ENCODE results near the gene ZMPSTE24. TPM values are rescaled to one million over a fixed set of nuclear protein-coding genes. Genes with fewer than 3 reads are reported as not detected.

ZMPSTE24 gene
- total RNA-seq, 1 donor from 2014 or later: 18.6 TPM

GRCh38 chr1:40224040-40224439 is 34.0 kb upstream of the ZMPSTE24 start:
- Mint-ChIP-seq H3K4me1 (no peaks in the 10 kb centered on the region), H3K4me3 (no peak overlapping the region), H3K9me3 (no peaks in the 10 kb centered on the region), H3K27ac (no peak overlapping the region), H3K27me3 (no peaks in the 10 kb centered on the region), H3K36me3 (ENCODE audit: low read depth) (peaks cover 37% of the 10 kb centered on the region)
- intact Hi-C loops (cut with micrococcal nuclease): no loop called here
- ChIA-PET CTCF (interaction anchor here (0.6 kb wide), 1 partner anchor 35 kb away, joined by 4 read pairs; no protein-coding TSS in a partner anchor), POLR2A (no interaction called here)
- TF ChIP-seq, protein P1, sequence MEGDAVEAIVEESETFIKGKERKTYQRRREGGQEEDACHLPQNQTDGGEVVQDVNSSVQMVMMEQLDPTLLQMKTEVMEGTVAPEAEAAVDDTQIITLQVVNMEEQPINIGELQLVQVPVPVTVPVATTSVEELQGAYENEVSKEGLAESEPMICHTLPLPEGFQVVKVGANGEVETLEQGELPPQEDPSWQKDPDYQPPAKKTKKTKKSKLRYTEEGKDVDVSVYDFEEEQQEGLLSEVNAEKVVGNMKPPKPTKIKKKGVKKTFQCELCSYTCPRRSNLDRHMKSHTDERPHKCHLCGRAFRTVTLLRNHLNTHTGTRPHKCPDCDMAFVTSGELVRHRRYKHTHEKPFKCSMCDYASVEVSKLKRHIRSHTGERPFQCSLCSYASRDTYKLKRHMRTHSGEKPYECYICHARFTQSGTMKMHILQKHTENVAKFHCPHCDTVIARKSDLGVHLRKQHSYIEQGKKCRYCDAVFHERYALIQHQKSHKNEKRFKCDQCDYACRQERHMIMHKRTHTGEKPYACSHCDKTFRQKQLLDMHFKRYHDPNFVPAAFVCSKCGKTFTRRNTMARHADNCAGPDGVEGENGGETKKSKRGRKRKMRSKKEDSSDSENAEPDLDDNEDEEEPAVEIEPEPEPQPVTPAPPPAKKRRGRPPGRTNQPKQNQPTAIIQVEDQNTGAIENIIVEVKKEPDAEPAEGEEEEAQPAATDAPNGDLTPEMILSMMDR (IDR thresholded peaks at IDR 0.05): no peak
- DNase-seq (no peak), ATAC-seq (ENCODE audit: low read depth) (no peak)

- CTCF ChIA-PET: no interaction called here
- no peak for DNase-seq
- no peak overlapping the region for H3K27ac Mint-ChIP-seq
- TF ChIP-seq, protein P1 (IDR thresholded peaks at IDR 0.05): no peak
- ATAC-seq (ENCODE audit: low read depth): no peak
- intact Hi-C loops (cut with micrococcal nuclease): no loop called here
- no peak overlapping the region for H3K4me3 Mint-ChIP-seq
- H3K9me3 Mint-ChIP-seq: no peaks in the 10 kb centered on the region
- POLR2A ChIA-PET: interaction anchor here (0.6 to 0.7 kb wide), 2 partner anchors 137 to 436 kb away, joined by 4 to 11 read pairs; no protein-coding TSS in a partner anchor
- H3K36me3 Mint-ChIP-seq (ENCODE audit: low read depth): peaks cover 39% of the 10 kb centered on the region
- no peaks in the 10 kb centered on the region for H3K4me1 Mint-ChIP-seq
- H3K27me3 Mint-ChIP-seq: no peaks in the 10 kb centered on the region
Observed at GRCh38 chr1:40226192-40226591, 31.8 kb upstream of the ZMPSTE24 start.

GRCh38 chr1:40232444-40232843 is 25.6 kb upstream of the ZMPSTE24 start:
- Mint-ChIP-seq H3K27me3 (no peaks in the 10 kb centered on the region), H3K9me3 (no peaks in the 10 kb centered on the region), H3K27ac (peak overlapping the region; percentile 24), H3K36me3 (ENCODE audit: low read depth) (peaks cover 75% of the 10 kb centered on the region), H3K4me3 (no peak overlapping the region), H3K4me1 (peaks cover 11% of the 10 kb centered on the region)
- intact Hi-C loops (cut with micrococcal nuclease): loop anchor here (1.0 to 2.0 kb wide), 2 partner anchors 9 to 26 kb away; partner anchors contain the start of gene ZMPSTE24
- ATAC-seq (ENCODE audit: low read depth) (peak; percentile 86), DNase-seq (no peak)
- ChIA-PET CTCF (interaction anchor here (1.6 to 1.8 kb wide), 2 partner anchors 83 to 106 kb away, joined by 4 read pairs; no protein-coding TSS in a partner anchor), POLR2A (interaction anchor here (0.6 to 1.0 kb wide), 4 partner anchors 24 to 83 kb away, joined by 3 to 6 read pairs (median 4); partner anchors contain the start of gene RLF)
- TF ChIP-seq, protein P1 (IDR thresholded peaks at IDR 0.05): no peak

DNA sequence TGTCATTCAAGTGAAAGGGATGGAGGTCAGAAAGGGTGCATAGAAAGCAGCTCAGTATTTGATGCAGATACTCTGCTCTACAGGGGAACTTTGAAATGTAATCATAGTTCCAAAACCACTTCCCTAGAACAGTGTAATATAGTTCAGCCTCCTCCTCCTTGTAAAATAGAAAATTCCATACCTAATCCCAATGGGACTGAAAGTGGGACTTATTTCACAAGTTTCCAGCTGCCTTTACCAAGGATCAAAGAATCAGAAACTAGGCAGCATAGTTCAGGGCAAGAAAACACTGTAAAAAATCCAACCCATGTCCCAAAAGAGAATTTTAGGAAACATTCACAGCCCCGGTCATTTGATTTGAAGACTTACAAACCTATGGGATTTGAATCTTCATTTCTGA is 18.4 kb upstream of the ZMPSTE24 start:
- POLR2A ChIA-PET: interaction anchor here (0.9 kb wide), 1 partner anchor 87 kb away, joined by 3 read pairs; no protein-coding TSS in a partner anchor
- CTCF ChIA-PET: interaction anchor here (0.8 to 1.3 kb wide), 2 partner anchors 86 to 96 kb away, joined by 3 to 5 read pairs; no protein-coding TSS in a partner anchor
- H3K4me1 Mint-ChIP-seq: peaks cover 11% of the 10 kb centered on the region
- H3K27ac Mint-ChIP-seq: no peak overlapping the region
- no peaks in the 10 kb centered on the region for H3K9me3 Mint-ChIP-seq
- H3K4me3 Mint-ChIP-seq: no peak overlapping the region
- no peaks in the 10 kb centered on the region for H3K27me3 Mint-ChIP-seq
- DNase-seq: no peak
- intact Hi-C loops (cut with micrococcal nuclease): no loop called here
- peaks cover 49% of the 10 kb centered on the region for H3K36me3 Mint-ChIP-seq (ENCODE audit: low read depth)
- TF ChIP-seq, protein P1 (IDR thresholded peaks at IDR 0.05): no peak
- no peak for ATAC-seq (ENCODE audit: low read depth)

DNA sequence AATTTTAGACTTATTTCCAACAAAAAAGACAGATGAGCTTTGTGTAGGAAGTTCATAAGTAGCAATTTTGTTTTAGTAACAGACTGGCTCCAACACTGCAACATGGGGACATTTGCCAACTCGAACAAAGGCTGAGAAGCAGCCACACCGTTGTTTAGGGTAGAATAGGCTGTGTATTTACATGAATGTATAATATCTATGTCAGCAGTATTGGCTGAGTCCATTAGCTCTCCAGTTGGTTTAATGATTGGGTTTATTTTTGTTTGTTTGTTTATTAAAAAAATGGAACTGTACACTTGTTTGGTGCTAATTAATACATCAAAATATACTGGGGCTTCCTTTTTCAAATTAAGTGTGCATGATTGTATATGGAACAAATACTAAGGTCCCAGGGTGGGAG is 17.6 kb upstream of the ZMPSTE24 start:
- no peak for ATAC-seq (ENCODE audit: low read depth)
- Mint-ChIP-seq H3K27me3 (no peaks in the 10 kb centered on the region), H3K9me3 (no peaks in the 10 kb centered on the region), H3K4me3 (no peak overlapping the region), H3K4me1 (peaks cover 11% of the 10 kb centered on the region), H3K36me3 (ENCODE audit: low read depth) (peaks cover 42% of the 10 kb centered on the region), H3K27ac (no peak overlapping the region)
- ChIA-PET POLR2A (interaction anchor here (0.6 to 1.6 kb wide), 3 partner anchors 75 to 182 kb away, joined by 3 to 5 read pairs (median 4); no protein-coding TSS in a partner anchor), CTCF (interaction anchor here (1.3 kb wide), 1 partner anchor 87 kb away, joined by 5 read pairs; no protein-coding TSS in a partner anchor)
- TF ChIP-seq, protein P1 (IDR thresholded peaks at IDR 0.05): no peak
- intact Hi-C loops (cut with micrococcal nuclease): no loop called here
- no peak for DNase-seq
